ENCODE results near the gene CLK3.

CLK3 gene

GRCh38 chr15:74585191-74585590, 30.4 kb upstream of the CLK3 start:
- no peaks in the 10 kb centered on the region for H3K9me3 ChIP-seq
- peaks cover 0 to 15% of the 10 kb centered on the region in 2 experiments for H3K4me1 ChIP-seq (ENCODE audit: control insufficient read depth in 1 of 2, insufficient read depth in 1 of 2, low read depth in 1 of 2, low read length in 1 of 2)
- no peak overlapping the region for H3K27ac ChIP-seq
- TF ChIP-seq CTCF (IDR thresholded peaks at IDR 0.05), result no peak
- no peaks in the 10 kb centered on the region for H3K27me3 ChIP-seq
- no peak overlapping the region for H3K4me3 ChIP-seq (ENCODE audit: low read depth in 1 of 2, low read length in 1 of 2)
- H3K36me3 ChIP-seq, result peaks cover 86% of the 10 kb centered on the region

- Histone ChIP-seq H3K9me3 (no peaks in the 10 kb centered on the region), H3K4me3 (ENCODE audit: low read depth in 1 of 2, low read length in 1 of 2) (no peak overlapping the region), H3K4me1 (ENCODE audit: control insufficient read depth in 1 of 2, insufficient read depth in 1 of 2, low read depth in 1 of 2, low read length in 1 of 2) (peaks cover 0 to 15% of the 10 kb centered on the region in 2 experiments), H3K27ac (no peak overlapping the region), H3K27me3 (no peaks in the 10 kb centered on the region), H3K36me3 (peaks cover 86% of the 10 kb centered on the region)
- no peak for TF ChIP-seq CTCF (IDR thresholded peaks at IDR 0.05)
Measured at GRCh38 chr15:74585857-74586256, 29.8 kb upstream of the CLK3 start.

- H3K4me1 ChIP-seq (ENCODE audit: control insufficient read depth in 1 of 2, insufficient read depth in 1 of 2, low read depth in 1 of 2, low read length in 1 of 2), result peaks cover 0 to 15% of the 10 kb centered on the region in 2 experiments
- no peaks in the 10 kb centered on the region for H3K9me3 ChIP-seq
- H3K4me3 ChIP-seq (ENCODE audit: low read depth in 1 of 2, low read length in 1 of 2), result no peak overlapping the region
- H3K27ac ChIP-seq, result no peak overlapping the region
- no peaks in the 10 kb centered on the region for H3K27me3 ChIP-seq
- no peak for TF ChIP-seq CTCF (IDR thresholded peaks at IDR 0.05)
- H3K36me3 ChIP-seq, result peaks cover 89% of the 10 kb centered on the region
Measured at GRCh38 chr15:74589826-74590225, 25.8 kb upstream of the CLK3 start.

- Histone ChIP-seq H3K27me3 (no peaks in the 10 kb centered on the region), H3K36me3 (peaks cover 89% of the 10 kb centered on the region), H3K4me3 (ENCODE audit: low read depth in 1 of 2, low read length in 1 of 2) (no peak overlapping the region), H3K27ac (no peak overlapping the region), H3K4me1 (ENCODE audit: control insufficient read depth in 1 of 2, insufficient read depth in 1 of 2, low read depth in 1 of 2, low read length in 1 of 2) (peaks cover 0 to 15% of the 10 kb centered on the region in 2 experiments), H3K9me3 (no peaks in the 10 kb centered on the region)
- TF ChIP-seq CTCF (IDR thresholded peaks at IDR 0.05), result no peak
Measured at GRCh38 chr15:74592222-74592621, 23.4 kb upstream of the CLK3 start.

GRCh38 chr15:74593122-74593521, 22.5 kb upstream of the CLK3 start:
- Histone ChIP-seq H3K4me1 (ENCODE audit: control insufficient read depth in 1 of 2, insufficient read depth in 1 of 2, low read depth in 1 of 2, low read length in 1 of 2) (peaks cover 0 to 17% of the 10 kb centered on the region in 2 experiments), H3K36me3 (peaks cover 84% of the 10 kb centered on the region), H3K27ac (no peak overlapping the region), H3K27me3 (no peaks in the 10 kb centered on the region), H3K9me3 (no peaks in the 10 kb centered on the region), H3K4me3 (ENCODE audit: low read depth in 1 of 2, low read length in 1 of 2) (no peak overlapping the region)
- no peak for TF ChIP-seq CTCF (IDR thresholded peaks at IDR 0.05)

GRCh38 chr15:74594455-74594854, 21.2 kb upstream of the CLK3 start:
- peaks cover 80% of the 10 kb centered on the region for H3K36me3 ChIP-seq
- TF ChIP-seq CTCF (IDR thresholded peaks at IDR 0.05), result no peak
- peaks cover 7 to 20% of the 10 kb centered on the region in 2 experiments for H3K4me1 ChIP-seq (ENCODE audit: control insufficient read depth in 1 of 2, insufficient read depth in 1 of 2, low read depth in 1 of 2, low read length in 1 of 2)
- no peaks in the 10 kb centered on the region for H3K9me3 ChIP-seq
- no peaks in the 10 kb centered on the region for H3K27me3 ChIP-seq
- H3K27ac ChIP-seq, result no peak overlapping the region
- H3K4me3 ChIP-seq (ENCODE audit: low read depth in 1 of 2, low read length in 1 of 2), result no peak overlapping the region
